Stimulated activated naive B cell treated with anti-CD40 and anti-IgM and Interleukin-4, amounts not matched to agents 10 μg/mL and 1 μg/mL and 100 μg/mL, for 72 hours (primary cell): ENCODE data around the gene TRMT112.
A peak's percentile ranks its signal among the peaks of the same experiment; 100 is the strongest.

Experiments used
- ATAC-seq, 2 donors: fragments of 150-1000 bp; cut with Tn5 transposase; replicated peaks; 2 replicates each; pipeline ENCODE4 v1.10.0; 2021; ENCODE audit warnings: moderate library complexity in 1 of 2
- DNase-seq: peaks from one replicate; pipeline ENCODE4 v3.0.0; 2021
- H3K27ac Mint-ChIP-seq: one replicate; pipeline ENCODE4 v1.8.0; 2022; ENCODE audit warnings: mild to moderate bottlenecking, mixed read lengths
- H3K27me3 Mint-ChIP-seq, 2 donors: one replicate each; pipeline ENCODE4 v1.8.0; 2022; ENCODE audit warnings: mixed read lengths in 2 of 2
- H3K36me3 Mint-ChIP-seq, 2 donors: one replicate each; pipeline ENCODE4 v1.8.0; 2022; ENCODE audit warnings: mixed read lengths in 2 of 2, mild to moderate bottlenecking in 1 of 2
- H3K4me1 Mint-ChIP-seq, 2 donors: one replicate each; pipeline ENCODE4 v1.8.0; 2022; ENCODE audit warnings: mixed read lengths in 2 of 2, mild to moderate bottlenecking in 1 of 2
- H3K4me3 Mint-ChIP-seq, 2 donors: one replicate each; pipeline ENCODE4 v1.8.0; 2022; ENCODE audit warnings: mild to moderate bottlenecking in 2 of 2, mixed read lengths in 2 of 2, moderate library complexity in 1 of 2
- H3K9me3 Mint-ChIP-seq, 2 donors: one replicate each; pipeline ENCODE4 v1.8.0; 2022; ENCODE audit warnings: mixed read lengths in 2 of 2, mild to moderate bottlenecking in 1 of 2

The TRMT112 gene

DNA sequence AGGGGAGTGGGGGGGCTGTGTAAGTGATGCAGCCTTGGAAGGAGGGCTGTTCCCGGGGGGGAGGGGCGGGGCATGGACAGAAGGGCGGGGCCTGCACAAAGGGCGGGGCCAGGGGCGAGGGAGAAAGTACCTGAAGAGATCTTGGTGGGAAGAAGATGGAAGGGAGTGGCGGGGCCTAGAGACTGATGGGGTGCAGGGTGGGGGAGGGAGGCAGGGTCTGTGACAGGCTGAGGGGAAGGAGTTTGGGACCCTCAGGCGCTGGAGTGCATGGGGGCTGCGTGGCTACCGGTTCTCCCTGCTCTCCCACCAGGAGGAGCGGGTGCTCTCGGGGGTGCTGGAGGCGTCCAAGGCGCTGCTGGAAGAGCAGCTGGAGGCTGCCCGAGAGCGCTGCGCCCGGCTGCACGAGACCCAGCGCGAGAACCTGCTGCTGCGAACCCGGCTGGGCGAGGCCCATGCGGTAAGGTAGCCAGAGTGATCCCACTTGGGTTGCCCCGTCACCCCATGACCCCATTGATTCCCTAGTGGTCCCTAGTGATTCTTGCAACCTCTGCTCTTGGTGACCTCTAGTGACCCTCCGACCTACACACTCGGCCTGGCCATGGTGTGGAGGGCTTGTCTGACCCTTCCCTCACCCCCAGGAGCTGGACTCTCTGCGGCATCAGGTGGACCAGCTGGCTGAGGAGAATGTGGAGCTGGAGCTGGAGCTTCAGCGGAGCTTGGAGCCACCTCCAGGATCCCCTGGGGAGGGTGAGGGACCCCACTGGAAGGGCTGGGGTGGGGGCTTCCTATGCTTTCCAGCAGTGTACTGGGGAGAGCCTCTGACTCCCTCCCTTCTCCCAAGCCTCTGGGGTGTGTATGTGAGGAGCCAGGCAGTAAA lies 25.7 kb upstream of the TRMT112 start:
- no peak for ATAC-seq
- H3K36me3 Mint-ChIP-seq: peaks cover 54 to 59% of the 10 kb centered on the region in 2 donors
- H3K27me3 Mint-ChIP-seq: no peaks in the 10 kb centered on the region
- no peak overlapping the region for H3K27ac Mint-ChIP-seq
- H3K4me1 Mint-ChIP-seq: peaks cover 42 to 69% of the 10 kb centered on the region in 2 donors
- no peak for DNase-seq
- H3K4me3 Mint-ChIP-seq: peak overlapping the region; percentile 48 to 70
- H3K9me3 Mint-ChIP-seq: no peaks in the 10 kb centered on the region

DNA sequence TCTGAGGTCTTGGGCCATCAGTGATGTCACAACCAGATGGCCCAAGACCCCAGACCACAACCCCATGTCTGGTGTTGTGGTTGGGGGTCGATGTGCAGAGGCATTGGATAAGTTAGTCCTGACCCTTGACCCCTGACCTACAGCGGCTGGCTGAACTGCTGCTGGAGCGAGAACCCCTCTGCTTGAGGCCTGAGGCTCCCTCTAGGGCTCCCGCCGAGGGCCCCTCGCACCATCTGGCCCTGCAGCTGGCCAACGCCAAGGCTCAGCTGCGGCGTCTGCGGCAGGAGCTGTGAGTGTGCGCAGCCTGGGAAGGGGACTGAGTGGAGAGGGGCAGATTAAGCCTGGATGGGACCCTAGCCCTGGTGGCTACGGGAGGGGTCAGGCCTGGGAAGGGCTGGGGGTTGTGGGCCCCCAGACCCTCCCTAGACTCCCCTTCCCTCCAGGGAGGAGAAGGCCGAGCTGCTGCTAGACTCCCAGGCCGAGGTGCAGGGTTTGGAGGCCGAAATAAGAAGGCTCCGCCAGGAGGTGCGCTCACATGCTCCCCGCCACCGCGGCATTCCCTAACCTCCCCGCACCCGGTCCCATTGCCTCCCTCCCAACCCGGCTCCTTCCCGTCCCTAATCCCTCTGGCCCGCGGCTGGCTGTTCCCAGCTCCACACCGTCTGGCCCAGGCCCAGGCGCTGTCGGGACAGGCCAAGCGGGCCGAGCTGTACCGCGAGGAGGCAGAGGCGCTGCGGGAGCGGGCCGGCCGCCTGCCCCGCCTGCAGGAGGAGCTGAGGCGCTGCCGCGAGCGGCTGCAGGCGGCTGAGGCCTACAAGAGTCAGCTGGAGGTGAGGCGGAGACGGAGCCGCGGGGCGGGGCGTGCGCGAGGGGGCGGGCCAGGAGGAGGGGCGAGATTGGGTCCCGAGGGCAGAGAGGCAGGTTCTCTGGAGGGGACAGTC lies 24.8 kb upstream of the TRMT112 start:
- peak overlapping the region; percentile 93 to 99 for H3K4me3 Mint-ChIP-seq
- H3K9me3 Mint-ChIP-seq: no peaks in the 10 kb centered on the region
- DNase-seq: peak; percentile 81
- peaks cover 54 to 56% of the 10 kb centered on the region in 2 donors for H3K36me3 Mint-ChIP-seq
- ATAC-seq: peak; percentile 60 to 63
- H3K27me3 Mint-ChIP-seq: no peaks in the 10 kb centered on the region
- H3K27ac Mint-ChIP-seq: peak overlapping the region; percentile 66
- H3K4me1 Mint-ChIP-seq: peaks cover 40 to 69% of the 10 kb centered on the region in 2 donors

DNA sequence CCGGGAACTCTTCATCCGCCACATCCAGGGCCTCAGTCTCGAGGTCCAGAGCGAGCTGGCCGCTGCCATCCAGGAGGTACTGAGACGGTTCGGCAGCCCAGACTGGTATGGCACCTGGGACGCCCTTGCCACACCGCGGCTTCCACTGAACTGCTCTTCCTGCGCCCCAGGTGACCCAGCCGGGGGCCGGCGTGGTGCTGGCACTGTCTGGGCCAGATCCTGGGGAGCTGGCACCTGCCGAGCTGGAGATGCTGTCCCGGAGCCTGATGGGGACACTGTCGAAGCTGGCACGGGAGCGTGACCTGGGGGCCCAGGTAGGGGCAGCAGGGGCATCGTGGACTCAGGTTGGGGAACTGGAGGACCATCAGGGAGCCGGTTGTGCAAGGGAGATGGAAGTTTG lies 24.1 kb upstream of the TRMT112 start:
- Mint-ChIP-seq H3K9me3 (no peaks in the 10 kb centered on the region), H3K36me3 (peaks cover 49 to 53% of the 10 kb centered on the region in 2 donors), H3K27me3 (no peaks in the 10 kb centered on the region), H3K27ac (peak overlapping the region; percentile 9), H3K4me1 (peaks cover 39 to 72% of the 10 kb centered on the region in 2 donors), H3K4me3 (peak overlapping the region; percentile 93 to 99)
- ATAC-seq: no peak
- DNase-seq: no peak

DNA sequence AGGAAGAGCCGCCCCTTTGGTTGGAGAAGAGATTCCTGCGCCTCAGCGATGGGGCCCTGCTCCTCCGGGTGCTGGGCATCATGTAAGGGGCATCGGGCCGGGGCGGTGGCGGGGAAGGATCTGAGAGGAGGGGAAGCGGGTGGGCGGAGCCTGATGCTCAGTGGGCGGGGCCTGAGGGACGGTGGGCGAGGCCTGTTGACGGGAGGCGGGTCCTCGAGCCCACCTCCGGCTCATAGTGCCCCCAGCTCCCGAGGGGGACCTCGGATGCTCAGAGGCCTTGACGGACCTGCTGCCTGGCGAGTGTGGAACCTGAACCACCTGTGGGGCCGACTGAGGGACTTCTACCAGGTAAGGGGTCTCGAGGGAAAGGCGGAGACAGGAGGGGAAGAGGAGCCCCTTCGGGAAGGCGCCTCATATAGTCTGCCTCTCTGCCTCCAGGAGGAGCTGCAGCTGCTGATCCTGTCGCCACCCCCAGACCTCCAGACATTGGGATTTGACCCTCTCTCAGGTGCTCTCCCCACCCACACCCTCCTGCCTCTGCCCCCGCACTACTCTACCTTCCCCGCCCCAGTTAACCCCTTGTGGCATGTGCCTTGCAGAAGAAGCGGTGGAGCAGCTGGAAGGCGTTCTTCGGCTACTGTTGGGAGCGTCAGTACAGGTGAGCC lies 23.4 kb upstream of the TRMT112 start:
- ATAC-seq (peak; percentile 61 to 65), DNase-seq (peak; percentile 74)
- peaks cover 37 to 73% of the 10 kb centered on the region in 2 donors for H3K4me1 Mint-ChIP-seq
- H3K9me3 Mint-ChIP-seq: no peaks in the 10 kb centered on the region
- no peaks in the 10 kb centered on the region for H3K27me3 Mint-ChIP-seq
- peak overlapping the region; percentile 93 to 99 for H3K4me3 Mint-ChIP-seq
- H3K36me3 Mint-ChIP-seq: peaks cover 44 to 50% of the 10 kb centered on the region in 2 donors
- peak overlapping the region; percentile 97 for H3K27ac Mint-ChIP-seq

DNA sequence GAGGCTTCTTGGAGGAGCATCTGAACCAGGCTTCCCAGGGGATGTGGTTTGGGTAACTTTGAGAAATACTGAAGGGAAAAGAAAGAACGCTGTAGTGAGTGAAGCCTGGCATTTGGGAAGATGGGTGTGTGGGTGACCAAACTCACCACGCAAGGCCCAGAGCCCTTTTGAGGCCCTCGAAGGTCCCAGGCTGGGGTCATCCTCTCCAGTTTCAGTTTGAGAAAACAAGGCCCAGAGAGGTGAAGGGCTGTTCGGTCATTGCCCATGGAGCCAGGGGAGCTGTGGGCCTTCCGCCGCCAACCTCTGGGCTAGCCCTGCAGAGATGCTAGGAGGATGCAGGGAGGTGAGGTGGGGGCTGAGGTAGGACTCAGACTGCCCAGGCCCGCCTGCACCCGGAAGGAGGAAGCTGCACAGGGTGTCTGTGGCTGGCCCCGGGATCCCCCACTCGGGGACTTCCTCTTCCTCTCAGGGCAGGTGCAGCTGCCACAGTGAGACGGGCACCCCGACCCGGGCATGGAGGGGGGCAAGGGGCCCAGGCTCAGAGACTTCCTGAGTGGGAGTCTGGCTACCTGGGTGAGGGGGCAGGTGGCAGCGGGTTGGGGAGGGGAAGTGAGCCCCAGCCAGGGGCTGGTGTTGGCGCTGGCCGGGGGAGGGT lies 22.5 kb upstream of the TRMT112 start, which contains the start of gene CCDC88B:
Gene CCDC88B, plus strand, starts transcription at position 451 of the 655 bp plus-strand sequence. Its CDS starts 63 bp downstream, at position 514.
- peak; percentile 84 to 86 for ATAC-seq
- no peaks in the 10 kb centered on the region for H3K9me3 Mint-ChIP-seq
- peak within 1 kb of the TSS; percentile 93 to 99 for H3K4me3 Mint-ChIP-seq
- H3K27ac Mint-ChIP-seq: peak within 1 kb of the TSS; percentile 97
- H3K27me3 Mint-ChIP-seq: no peaks in the 10 kb centered on the region
- peaks cover 39 to 73% of the 10 kb centered on the region in 2 donors for H3K4me1 Mint-ChIP-seq
- peak; percentile 88 for DNase-seq
- peaks cover 37 to 44% of the 10 kb centered on the region in 2 donors for H3K36me3 Mint-ChIP-seq

DNA sequence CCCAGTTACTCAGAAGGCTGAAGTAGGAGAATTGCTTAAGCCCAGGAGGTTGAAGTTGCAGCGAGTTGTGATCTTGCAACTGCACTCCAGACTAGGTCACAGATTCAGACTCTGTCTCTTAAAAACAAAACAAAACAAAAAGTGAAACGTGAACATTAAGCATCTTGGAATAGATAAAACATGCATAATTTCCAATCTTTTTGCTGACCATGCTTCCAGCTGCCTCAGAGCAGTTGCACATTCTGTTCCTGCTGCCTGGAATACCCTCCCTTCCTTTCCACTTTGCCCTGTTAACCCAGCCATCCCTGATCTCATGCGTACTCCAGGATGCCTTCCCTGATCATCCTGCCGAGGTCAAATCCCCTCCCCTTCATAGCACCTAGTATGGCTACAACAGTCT lies 21.9 kb upstream of the TRMT112 start:
- no peaks in the 10 kb centered on the region for H3K27me3 Mint-ChIP-seq
- H3K27ac Mint-ChIP-seq: peak overlapping the region; percentile 97
- peaks cover 35 to 40% of the 10 kb centered on the region in 2 donors for H3K36me3 Mint-ChIP-seq
- ATAC-seq (no peak), DNase-seq (no peak)
- no peaks in the 10 kb centered on the region for H3K9me3 Mint-ChIP-seq
- H3K4me3 Mint-ChIP-seq: peak overlapping the region; percentile 93 to 99
- H3K4me1 Mint-ChIP-seq: peaks cover 41 to 70% of the 10 kb centered on the region in 2 donors

DNA sequence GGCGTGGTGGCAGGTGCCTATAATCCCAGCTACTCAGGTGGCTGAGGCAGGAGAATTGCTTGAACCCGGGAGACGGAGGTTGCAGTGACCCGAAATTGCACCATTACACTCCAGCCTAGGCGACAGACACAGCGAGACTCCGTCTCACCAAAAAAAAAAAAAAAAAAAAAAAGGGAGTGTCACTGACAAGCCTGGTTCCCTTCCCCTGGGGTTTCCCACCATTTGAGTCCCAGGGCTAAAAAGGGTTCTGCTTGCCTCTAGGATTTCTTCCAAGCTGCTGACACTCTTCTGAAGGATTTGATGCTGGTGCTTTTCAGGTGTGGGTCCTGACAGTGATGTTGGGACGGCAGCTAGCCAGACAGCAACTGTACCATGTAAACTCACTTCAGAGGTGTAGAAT lies 21.4 kb upstream of the TRMT112 start:
- ATAC-seq (no peak), DNase-seq (no peak)
- Mint-ChIP-seq H3K27ac (peak overlapping the region; percentile 97), H3K27me3 (no peaks in the 10 kb centered on the region), H3K4me1 (peaks cover 42 to 74% of the 10 kb centered on the region in 2 donors), H3K9me3 (no peaks in the 10 kb centered on the region), H3K4me3 (peak overlapping the region; percentile 93 to 99), H3K36me3 (peaks cover 31 to 38% of the 10 kb centered on the region in 2 donors)

DNA sequence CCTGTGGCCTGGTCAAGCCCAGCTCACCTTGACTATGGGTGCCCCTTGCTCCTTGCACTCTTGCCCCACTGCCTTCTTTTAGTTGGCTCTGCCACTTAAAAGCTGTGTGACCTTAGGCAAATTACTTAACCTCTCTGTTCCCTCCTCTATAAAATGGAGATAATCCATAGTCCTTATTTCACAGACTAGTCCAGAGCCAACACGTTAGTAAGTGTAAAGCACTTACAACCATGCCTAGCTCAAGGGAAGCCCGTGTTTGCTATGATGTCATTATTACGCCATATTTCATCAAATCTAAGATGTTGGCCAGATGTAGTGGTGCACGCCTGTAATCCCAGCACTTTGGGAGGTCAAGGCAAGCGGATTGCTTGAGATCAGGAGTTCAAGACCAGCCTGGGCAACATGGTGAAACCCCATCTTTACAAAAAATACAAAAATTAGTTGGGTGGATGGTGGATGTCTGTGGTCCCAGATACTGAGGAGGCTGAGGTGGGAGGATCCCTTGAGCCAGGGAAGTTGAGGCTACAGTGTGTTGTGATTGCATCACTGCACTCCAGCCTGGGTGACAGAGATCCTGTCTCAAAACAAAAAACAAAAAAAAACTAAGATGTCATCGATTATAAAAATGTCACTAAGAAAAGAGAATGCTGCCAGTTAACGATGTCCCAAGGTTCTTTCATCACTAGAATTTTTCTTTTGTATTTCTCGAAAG lies 20.3 kb upstream of the TRMT112 start:
- Mint-ChIP-seq H3K9me3 (no peaks in the 10 kb centered on the region), H3K4me1 (peaks cover 43 to 66% of the 10 kb centered on the region in 2 donors), H3K36me3 (peaks cover 28 to 37% of the 10 kb centered on the region in 2 donors), H3K27me3 (no peaks in the 10 kb centered on the region), H3K4me3 (no peak overlapping the region), H3K27ac (no peak overlapping the region)
- ATAC-seq: no peak
- no peak for DNase-seq

DNA sequence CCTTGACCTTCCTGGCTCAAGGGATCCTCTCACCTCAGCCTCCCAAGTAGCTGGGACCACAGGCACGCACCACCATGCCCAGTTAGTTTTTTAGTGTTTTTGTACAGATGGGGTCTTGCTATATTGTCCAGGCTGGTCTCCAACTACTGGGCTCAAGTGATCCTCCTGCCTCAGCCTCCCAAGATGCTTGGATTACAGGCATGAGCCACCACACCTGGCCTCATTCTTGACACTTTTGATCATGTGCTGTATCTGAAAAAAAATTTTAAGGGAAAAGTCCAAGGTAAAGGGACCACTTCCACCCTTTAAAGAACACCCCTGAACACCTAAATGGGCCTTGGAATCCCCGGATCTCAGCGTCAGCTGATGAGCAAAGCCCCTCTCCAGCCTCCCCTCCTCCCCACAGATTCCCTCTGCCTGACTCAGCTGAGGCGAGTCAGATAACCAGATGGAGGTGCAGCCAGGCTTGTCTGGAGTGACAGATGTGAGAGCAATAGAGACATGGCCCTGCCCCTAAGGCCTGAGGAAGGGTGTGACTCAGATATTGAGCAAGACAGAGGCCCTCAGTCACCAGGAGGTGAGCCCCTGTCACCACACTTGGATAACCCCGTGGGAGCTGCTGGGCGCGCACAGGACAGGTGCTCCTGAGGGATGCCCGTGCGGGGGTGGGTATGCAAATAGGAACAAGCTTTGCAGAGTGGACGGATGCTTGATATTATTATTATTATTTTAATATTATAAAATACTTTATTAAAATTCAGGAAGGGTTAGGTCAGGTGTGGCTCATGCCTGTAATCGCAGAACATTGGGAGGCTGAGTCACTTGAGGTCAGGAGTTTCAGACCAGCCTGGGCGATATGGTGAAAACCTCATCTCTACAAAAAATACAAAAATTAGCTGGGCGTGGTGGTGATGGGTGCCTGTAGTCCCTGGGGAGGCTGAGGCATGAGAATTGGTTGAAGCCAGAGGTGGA lies 17.7 kb upstream of the TRMT112 start:
- peak overlapping the region; percentile 67 to 79 for H3K4me3 Mint-ChIP-seq
- H3K36me3 Mint-ChIP-seq: peaks cover 8 to 16% of the 10 kb centered on the region in 2 donors
- DNase-seq: peak; percentile 82
- no peaks in the 10 kb centered on the region for H3K27me3 Mint-ChIP-seq
- peak; percentile 82 to 83 for ATAC-seq
- H3K9me3 Mint-ChIP-seq: no peaks in the 10 kb centered on the region
- peaks cover 27 to 52% of the 10 kb centered on the region in 2 donors for H3K4me1 Mint-ChIP-seq
- H3K27ac Mint-ChIP-seq: peak overlapping the region; percentile 94

DNA sequence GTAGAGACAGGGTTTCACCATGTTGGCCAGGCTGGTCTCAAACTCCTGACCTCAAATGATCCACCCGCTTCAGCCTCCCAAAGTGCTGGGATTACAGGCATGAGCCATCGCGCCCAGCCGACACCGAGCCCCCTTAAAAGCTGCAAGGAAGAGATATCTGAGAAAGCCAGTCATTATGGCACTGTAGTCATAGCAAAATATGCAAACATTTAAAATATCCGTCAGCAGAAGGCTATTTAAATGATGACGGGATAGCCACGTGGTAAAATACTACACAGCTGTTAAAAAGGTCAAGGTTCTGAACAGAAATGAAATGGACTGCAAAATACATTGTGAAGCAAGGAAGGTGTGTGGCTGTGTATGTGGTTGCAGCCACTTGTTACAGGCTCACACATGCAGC lies 16.2 kb upstream of the TRMT112 start:
- Mint-ChIP-seq H3K4me3 (no peak overlapping the region), H3K36me3 (peaks cover 8 to 11% of the 10 kb centered on the region in 2 donors), H3K9me3 (no peaks in the 10 kb centered on the region), H3K4me1 (peaks cover 23 to 39% of the 10 kb centered on the region in 2 donors), H3K27me3 (no peaks in the 10 kb centered on the region), H3K27ac (no peak overlapping the region)
- DNase-seq (no peak), ATAC-seq (no peak)

DNA sequence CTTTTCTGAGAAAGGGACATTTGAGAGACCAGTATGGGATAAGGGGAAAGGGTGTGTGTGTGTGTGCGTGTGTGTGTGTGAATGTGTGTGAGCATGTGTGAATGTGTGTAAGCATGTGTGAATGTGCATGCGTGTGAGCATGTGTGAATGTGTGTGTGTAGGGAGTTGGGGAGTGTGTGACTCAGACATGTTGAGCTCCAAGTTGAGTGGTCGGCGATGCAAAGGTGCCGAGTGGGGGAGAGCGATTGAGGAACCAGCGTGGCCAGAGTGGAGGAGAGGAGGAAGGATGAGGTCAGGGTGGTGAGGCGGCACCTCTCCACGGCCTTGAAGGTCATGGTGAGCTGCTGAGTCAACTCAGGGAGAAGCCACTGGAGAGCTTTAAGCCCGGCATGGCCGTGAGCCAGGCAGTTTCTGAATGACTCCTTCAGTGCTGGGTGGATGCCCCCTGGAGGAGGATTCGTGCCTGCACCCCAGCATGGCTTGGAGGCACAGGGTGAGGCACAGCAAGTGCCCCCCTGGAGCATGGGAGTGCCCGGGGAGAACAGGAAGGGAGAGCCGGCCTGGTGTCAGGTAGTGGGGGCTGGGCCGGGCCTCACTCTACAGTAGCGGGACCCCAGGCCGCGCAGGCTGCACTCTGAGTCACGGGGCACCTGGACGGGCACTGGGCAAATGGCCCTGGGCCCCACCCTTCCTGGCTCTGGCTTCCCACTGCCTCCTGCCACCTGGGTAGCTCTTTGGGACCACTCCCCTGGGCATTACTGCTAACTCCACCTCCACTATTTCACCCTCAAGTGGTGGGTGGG lies 14.4 kb upstream of the TRMT112 start:
- ATAC-seq: peak; percentile 79 to 82
- Mint-ChIP-seq H3K36me3 (peaks cover 4 to 5% of the 10 kb centered on the region in 2 donors), H3K4me3 (peak overlapping the region; percentile 3 to 4), H3K27me3 (no peaks in the 10 kb centered on the region), H3K4me1 (peaks cover 23 to 39% of the 10 kb centered on the region in 2 donors), H3K9me3 (peaks cover 0 to 2% of the 10 kb centered on the region in 2 donors), H3K27ac (peak overlapping the region; percentile 25)
- DNase-seq: peak; percentile 90
